GM21723 (cell line): Measurements from ENCODE around the gene CAD.
A peak's percentile ranks its signal among the peaks of the same experiment; 100 is the strongest.
"Not testable (repeated sequence)": the region's sequence is repeated elsewhere in the genome, so short reads cannot be mapped to it uniquely, and the experiment has no call there.

Experiments
- ATAC-seq: cut with Tn5 transposase; IDR thresholded peaks from one replicate; pipeline ENCODE4 v1.9.1; 2021; ENCODE audit warnings: mild to moderate bottlenecking, moderate library complexity; ENCODE audit not compliant: unreplicated experiment

CAD gene

DNA sequence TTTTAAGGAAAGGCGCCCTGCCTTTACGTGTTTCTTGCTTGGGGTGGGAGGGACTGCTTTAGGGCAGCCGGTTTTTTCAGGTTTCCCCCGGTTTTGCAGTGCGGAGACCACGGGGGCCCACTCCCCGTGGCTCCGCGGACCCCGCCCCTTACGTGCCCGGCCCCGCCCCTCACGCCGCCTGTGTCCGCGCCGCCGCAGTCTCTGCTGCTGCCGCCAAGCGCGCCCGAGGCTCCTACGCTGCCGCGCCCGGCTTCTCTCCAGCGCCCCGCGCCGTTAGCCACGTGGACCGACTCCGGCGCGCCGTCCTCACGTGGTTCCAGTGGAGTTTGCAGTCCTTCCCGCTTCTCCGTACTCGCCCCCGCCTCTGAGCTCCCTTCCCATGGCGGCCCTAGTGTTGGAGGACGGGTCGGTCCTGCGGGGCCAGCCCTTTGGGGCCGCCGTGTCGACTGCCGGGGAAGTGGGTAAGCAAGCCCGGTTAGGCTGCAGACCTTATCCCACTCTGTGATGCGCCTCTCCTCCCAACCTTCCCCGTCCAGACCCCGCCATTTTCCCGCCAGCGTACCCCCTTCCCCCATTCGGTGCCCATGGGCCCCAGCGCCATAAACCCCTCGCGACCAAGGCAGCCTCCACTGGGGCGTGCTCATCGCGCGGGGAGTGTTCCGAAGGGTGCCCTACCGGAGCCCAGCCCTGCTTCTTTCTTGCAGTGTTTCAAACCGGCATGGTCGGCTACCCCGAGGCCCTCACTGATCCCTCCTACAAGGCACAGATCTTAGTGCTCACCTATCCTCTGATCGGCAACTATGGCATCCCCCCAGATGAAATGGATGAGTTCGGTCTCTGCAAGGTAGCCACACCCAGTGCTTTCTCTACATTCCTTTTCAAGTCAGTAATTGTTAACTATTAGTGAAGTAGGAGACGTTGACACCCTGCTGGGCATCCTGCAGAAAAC is at the start of gene CAD:
TSS of gene CAD (plus strand) at position 197 of the 949 bp plus-strand sequence. CDS start at position 380, 183 bp downstream.
- ATAC-seq: peak; percentile 74

DNA sequence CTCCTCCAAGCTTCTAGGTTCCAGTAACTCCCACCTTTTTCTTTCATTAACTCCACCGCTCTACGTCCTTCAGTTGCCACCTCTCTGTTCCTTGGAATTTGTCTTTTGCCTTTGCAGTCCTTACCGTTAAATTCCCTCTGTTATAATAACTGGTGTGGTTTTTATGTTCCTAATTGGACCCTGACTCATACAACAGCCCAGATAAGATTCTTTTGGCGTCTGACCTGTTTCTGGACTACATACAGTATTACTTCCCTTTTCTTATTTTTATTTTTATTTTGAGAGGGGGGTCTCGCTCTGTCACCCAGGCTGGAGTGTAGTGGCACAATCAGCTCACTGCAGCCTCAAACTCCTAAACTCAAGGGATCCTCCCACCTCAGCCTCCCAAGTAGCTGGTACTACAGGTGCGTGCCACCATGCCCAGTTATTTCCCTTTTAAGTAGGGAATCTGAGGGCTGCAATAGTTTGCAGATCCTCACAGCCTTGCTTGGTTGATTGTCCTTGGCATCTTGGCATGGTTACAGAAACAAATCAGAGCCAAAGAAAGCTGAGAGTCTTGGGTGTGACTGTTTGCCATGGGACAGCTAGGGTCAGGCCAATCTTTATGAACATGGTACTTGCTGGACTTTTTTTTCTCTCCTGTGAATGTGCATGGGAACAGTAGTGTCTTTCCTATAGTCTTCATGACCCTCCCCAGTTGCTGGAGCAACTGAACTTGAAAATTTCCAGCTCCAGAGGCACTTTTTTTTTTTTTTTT is 46.4 kb upstream of the CAD start:
- ATAC-seq: no peak

DNA sequence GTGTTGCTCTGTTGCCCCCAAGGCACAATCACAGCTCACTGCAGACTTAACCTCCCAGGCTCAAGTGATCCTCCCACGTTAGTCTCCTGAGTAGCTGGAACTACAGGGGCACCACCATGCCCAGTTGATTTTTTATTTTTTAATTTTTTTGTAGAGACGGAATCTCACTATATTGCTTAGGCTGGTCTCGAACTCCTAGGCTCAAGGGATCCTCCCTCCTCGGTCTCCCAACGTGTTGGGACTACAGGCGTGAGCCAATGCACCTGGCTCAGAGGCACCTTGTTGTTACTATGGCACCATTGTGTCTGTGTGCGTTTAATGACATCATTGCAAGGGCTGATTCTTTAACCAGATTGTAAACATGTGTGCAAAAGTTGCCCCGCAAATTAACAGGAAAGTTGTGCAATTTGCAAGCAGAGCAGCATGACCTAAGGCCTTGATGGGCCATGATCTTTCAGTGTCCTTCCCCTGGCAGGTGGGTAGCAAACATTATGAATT is 45.8 kb upstream of the CAD start:
- no peak for ATAC-seq

DNA sequence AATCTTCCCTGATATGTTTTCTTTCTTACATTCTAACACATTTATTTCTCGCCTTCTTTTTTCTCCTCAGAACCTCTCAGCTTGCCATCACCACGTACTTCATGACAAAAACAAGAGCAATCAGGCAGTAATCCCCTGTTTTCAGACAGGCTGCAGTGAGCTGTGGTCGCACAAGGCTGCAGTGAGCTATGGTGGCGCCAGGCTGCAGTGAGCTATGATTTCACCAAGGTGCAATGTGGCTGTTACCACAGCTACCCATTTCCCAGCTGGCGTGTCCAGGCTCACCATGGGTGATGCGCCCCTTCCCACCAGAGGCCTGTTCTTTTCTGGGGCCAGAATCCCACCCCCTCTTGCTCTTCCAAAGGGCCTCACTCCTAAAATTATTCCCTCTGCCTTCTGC is 42.5 kb upstream of the CAD start:
- no peak for ATAC-seq

DNA sequence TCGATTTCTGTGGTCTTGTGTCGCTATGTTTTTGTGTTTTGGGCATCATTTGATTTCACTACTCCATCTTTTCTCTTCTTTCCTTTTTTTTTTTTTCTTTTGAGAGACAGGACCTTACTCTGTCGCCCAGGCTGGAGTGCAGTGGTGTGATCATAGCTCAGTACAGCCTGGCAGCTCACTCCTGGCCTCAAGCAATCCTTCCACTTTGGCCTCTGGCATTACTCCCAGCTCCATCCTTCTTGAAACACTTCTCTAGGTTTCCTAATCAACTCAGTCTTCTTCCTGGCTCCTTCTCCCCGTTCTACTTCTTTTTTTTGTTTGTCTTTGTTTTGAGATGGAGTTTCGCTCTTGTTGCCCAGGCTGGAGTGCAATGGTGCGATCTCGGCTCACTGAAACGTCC is 41.8 kb upstream of the CAD start:
- no peak for ATAC-seq

DNA sequence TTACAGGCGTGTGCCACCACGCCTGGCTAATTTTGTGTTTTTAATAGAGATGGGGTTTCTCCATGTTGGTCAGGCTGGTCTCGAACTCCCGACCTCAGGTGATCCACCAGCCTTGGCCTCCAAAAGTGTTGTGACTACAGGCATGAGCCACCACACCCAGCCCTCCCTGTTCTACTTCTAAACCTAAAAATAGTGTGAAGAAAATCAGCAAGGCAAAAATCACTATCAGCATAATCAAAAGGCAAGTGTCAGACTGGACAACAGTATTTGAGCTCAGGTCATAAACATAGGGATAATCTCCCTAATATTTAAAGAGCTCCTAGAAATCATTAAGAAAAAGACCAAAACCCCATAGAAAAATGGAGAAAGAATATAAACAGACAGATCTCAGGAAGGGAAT is 41.4 kb upstream of the CAD start:
- ATAC-seq: not testable (repeated sequence)

DNA sequence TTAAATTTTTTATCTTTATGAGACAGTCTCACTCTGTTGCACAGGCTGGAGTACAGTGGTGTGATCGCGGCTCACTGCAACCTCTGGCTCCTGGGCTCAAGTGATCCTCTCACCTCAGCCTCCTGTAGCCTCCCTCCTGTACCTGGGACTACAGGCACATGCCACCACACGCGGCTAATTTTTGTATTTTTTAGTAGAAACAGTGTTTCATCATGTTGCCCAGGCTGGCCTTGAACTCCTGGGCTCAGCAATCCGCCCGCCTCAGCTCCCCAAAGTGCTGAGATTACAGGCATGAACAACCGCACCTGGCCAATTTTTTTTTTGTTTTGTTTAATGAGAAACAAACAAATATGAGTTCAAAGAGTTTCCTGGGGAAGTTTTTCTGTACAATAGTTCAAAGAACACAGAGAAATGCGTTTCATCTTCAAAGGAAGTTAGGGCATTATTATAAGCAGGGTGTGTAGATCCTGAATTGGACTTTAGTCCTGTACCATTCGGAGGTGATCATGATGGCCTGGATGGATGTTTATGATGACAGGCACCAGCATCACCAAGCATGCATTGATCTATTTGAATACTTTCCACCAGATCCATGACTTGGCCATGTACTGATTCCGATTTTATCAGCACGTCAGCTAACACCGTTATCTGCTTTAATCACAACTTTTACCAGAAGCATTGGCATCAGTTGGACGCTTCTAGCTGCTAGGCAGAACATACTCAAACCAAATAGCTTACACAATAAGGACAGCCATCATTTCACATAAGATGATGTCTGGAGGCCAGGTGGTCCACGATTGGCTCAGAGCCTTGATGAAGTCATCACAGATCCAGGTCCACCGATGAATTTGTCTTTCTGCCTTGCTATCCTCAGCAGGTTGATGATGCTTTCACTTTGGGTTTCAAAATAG is 39.5 kb upstream of the CAD start:
- no peak for ATAC-seq

DNA sequence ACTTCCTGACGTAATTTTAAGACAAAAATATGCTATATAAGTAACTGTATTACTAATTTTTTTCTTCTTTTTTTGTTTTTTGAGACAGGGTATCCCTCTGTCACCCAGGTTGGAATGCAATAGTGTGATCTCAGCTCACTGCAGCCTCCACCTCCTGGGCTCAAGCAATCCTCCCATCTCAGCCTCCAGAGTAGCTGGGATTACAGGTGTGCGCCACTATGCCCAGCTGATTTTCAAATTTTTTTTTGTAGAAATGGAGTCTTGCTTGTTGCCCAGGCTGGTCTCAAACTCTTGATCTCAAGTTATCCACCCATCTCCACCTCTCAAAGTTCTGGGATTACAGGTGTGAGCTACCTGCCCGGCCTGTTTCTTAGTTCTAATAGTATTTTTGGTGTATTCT is 38.7 kb upstream of the CAD start:
- no peak for ATAC-seq

DNA sequence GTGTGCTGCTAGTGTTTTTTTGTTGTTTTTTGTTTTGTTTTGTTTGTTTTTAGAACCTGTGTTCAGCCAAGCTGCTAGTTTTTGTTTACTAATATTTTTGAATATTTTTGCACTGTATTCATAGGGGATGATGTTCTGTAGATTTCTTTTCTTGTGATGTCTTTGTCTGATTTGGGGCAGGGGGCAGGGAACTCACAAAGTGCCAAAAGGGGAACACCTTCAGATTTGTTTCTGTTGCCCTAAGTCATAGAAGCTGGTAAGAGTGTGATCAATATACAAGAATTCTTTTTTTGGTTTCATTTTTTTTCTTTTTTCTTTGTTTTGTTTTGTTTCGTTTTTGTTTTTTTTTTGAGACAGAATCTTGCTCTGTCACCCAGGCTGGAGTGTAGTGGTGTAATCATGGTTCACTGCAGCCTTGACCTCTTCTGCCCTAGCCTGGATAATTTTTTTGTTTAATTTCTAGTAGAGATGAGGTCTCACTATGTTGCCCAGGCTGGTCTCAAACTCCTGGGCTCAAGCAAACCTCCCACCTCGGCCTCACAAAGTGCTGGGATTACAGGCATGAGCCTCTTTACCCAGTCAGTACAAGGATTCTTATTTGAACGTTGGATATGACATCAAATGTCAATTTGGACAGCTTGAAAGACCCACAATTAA is 37.7 kb upstream of the CAD start:
- ATAC-seq: no peak

DNA sequence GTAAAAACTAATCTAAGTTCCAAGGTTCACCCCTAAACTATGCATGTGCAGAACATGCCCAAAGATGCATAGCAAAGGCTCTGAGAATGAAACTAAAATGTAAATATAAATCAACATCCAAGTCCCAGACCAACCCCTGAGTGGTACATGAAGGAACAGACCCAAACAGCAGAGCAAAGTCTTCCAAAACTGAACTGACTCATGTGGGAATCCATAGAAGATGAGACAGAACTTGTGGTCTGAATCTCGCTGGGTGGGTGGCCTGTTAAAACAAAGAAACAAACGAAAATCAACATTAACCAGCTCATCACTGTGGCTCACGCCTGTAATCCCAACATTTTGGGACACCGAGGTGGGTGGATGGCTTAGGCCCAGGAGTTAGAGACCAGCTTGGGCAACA is 34.8 kb upstream of the CAD start:
- no peak for ATAC-seq

DNA sequence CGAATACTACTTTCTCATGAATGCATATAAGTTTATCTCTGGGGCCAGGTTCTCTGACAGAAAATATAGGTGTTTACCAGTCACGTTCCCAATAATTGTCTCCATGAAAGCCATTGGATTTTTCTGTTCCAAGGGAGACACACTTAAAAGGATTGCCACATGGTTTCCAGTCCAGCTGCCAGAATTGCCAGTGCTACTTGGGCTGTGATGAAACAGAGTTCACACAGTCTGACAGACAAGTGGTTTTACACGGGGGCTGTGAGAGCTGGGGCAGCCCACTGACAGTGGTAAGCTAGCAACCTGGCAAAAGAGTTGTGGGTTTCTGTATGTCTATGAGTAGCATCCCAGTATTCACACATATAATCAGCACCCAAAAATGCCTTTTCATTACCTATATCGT is 33.1 kb upstream of the CAD start:
- ATAC-seq: no peak

DNA sequence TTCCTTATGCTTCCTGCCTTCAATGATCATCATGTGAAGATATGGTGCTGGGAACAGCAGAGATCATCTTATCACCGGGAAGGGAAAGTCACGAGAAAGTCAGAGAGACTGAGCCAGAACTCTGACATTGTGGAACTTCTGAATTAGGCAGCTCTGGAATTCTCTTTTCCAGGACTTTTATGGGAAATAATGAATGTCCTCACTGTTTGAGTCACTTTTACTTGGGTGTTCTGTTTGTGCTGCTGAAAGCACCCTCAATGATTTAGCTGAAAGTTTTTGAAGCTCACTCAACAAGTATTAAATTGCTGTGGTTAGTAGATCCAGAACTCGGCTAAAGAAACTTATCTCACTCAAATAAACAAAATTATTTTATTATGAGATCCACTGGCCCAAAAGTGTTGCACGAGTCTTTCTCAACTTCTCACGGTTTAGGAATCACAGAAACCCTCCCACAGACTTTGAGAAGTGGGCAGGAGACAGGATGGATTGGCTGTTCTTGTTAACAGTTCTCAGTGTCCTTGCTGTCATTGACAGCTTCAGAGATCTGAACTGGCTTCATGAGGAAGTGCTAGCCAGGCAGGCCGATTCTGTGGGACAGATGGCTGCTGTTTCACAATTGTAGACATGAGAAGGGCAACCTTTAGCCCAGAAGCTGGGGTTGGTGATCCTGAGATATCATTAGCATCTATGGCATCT is 31.7 kb upstream of the CAD start:
- no peak for ATAC-seq

DNA sequence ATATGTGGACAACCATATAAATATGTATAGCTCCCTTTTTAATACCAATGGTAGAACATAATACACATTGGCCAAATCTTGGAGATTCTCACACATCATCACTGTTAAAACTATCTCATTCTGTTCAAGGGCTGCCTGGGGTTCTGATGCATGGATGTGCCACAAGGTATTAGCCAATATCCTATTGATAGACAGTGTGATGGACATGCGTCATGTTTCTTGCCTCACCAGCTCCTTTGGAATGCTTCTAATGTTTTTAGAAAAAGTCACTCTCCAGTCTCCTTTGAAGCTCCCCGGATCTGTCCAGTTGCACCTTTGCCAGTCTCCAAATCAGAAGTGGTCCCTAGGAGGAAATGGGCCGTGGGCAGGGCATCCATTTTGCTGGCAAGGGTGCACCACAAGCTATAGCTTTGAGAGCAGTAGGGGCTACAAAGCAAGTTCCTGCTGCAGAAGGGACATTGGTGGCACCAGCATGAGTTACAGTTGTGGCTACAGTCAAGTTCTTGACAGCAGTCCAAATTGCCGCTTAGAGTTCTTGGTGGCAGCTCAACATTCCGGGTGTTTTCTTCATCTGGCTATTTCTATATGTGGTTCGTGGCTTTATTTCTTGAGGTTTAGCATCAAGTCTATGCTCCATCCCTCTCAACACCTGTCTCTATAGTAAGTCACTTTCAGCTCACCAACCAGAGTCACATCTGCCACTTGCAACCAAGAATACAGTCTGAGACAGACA is 30.4 kb upstream of the CAD start:
- no peak for ATAC-seq

DNA sequence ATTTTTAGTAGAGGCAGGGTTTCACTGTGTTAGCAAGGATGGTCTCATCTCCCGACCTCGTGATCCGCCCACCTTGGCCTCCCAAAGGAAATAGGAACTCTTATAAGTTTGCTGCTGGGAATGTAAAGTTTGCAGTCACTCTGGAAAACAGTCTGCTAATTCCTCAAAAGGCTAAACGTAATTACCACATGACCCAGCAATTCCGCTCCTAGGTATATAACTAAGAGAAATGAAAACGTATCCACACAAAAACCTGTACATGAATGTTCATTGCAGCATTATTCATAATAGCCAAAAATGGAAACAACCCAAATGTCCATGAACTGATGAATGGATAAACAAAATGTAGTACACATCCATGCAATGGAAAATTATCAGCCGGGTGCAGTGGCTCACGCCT is 27.2 kb upstream of the CAD start:
- ATAC-seq: no peak

DNA sequence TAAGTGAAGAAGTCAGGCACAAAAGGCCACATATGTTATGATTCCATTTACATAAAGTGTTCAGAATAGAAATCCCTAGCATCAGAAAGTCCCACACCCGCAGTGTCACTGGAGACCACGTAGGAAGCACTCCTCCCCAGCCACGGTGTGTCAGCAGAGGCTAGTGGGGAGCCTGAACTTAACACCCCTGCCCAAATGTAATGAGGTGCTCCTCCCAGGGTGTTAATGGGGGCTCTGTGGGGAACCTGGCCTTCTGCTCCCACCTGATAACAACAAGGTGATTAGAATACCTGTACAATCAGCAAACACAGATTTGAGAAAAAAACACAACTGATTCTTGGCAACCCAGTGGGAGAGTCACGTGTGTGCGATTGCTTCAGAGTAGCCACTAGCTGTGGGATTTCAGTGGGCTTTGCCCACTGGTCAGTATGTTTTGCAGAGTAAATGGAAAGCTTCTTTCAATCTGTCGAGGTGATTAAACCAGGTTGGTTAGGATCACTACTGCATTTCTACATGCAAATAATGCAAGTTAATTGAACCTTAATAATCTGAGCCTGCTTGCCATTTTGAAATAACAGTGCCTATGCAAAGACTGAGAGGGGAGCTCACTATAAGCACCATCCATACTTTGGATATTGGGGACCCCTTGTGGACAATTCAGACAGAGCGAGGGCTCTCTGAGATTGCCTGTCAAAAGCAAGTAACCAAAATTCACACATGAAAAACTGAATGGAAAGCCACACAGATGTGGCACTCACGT is 25.9 kb upstream of the CAD start:
- ATAC-seq: no peak

DNA sequence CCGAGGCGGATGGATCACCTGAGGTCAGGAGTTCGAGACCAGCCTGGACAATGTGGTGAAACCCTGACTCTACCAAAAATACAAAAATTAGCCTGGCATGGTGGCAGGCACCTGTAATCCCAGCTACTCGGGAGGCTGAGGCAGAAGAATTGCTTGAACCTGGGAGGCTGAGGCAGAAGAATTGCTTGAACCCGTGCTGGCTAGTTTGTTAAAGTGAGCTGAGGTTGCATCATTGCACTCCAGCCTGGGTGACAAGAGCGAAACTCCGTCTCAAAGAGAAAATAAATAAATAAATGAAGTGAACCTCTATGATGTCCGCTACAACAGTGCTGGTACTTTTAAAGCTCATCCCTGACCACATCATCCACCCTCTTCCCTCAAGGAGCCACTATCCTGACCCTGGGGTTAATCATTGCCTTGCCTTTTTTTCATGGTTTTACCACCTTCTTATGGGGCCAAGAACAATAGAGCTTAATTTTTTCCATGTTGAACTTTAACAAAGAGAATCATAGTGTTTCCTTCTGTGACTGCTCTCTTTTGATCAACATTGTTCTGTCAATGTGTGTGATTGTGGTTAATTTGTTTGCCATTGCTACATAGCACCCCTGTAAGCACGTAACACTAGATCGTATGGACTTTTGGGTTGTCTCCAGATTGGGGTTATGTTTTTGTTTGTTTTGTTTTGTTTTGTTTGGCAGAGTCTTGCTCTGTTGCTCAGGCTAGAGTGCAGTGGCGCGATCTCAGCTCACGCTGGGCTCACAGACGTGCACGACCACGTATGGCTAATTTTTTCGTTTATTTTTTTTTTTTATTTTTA is 22.4 kb upstream of the CAD start:
- no peak for ATAC-seq

DNA sequence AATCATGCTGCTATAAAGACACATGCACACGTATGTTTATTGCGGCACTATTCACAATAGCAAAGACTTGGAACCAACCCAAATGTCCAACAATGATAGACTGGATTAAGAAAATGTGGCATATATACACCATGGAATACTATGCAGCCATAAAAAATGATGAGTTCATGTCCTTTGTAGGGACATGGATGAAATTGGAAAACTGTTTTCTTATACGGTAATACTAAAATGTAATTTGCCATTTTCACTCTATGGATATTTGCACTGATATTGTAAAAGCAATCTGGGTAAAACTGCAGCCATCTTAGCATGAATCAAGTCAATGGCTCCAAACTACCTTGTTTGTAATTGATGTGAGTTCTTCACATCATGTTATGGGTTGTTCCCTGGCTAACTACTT is 21.4 kb upstream of the CAD start:
- not testable (repeated sequence) for ATAC-seq
